Pancreas (tissue), 10 donors: Measurements from ENCODE around the gene CDH4. TPM values are rescaled to one million over a fixed set of nuclear protein-coding genes. Genes with fewer than 3 reads are reported as not detected.
A peak's percentile ranks its signal among the peaks of the same experiment; 100 is the strongest.
"Not testable (repeated sequence)": the region's sequence is repeated elsewhere in the genome, so short reads cannot be mapped to it uniquely, and the experiment has no call there.

Experiments
- ATAC-seq, 4 donors: fragments of 200-7000 bp; cut with Tn5 transposase; one replicate each; pipeline versions ENCODE4 v1.8.0 to v1.9.1; 2020; ENCODE audit warnings: mild to moderate bottlenecking in 4 of 4, moderate library complexity in 4 of 4
- DNase-seq, 6 donors: peaks; one replicate each; pipeline ENCODE4 v3.0.0-alpha.2; 2020
- FAIRE-seq: peaks from 2 replicates; lab custom pipeline; 2012; peaks lifted over from hg19 to GRCh38; lab: Jason Lieb, UNC
- H3K27ac ChIP-seq, 4 donors: fragments of 200-600 bp; sonication (generic); 1 replicate in 3 of 4; 2 replicates in 1 of 4; pipeline versions ENCODE4 v1.5.0 to v1.8.0; 2020
- H3K27me3 ChIP-seq, 4 donors: fragments of 200-600 bp; one replicate each; pipeline ENCODE4 v1.8.0; 2021
- H3K36me3 ChIP-seq, 3 donors: fragments of 200-600 bp; sonication (generic) in 1 of 3; one replicate each; pipeline versions ENCODE4 v1.5.0 to v1.8.0; 2020 to 2021
- H3K4me1 ChIP-seq, 3 donors: fragments of 200-600 bp; one replicate each; pipeline ENCODE4 v1.8.0; 2021
- H3K4me3 ChIP-seq, 4 donors: fragments of 200-600 bp; sonication (generic) in 2 of 4; one replicate each; pipeline versions ENCODE4 v1.5.0 to v1.8.0; 2020 to 2021
- H3K9me3 ChIP-seq, 4 donors: fragments of 200-600 bp; one replicate each; pipeline ENCODE4 v1.8.0; 2021
- CTCF ChIP-seq, 4 donors: fragments of 200-600 bp; sonication (generic) in 3 of 4; IDR thresholded peaks; one replicate each; pipeline versions ENCODE4 v1.5.0 to v1.8.0; 2021; ENCODE audit warnings: antibody characterized with exemption in 4 of 4
- WGBS, 2 donors: extraction: QIAGEN DNeasy Blood & Tissue Kit; methylation state at CpG; one replicate each; pipeline ENCODE4 v1.1.7; 2013; 5-methylcytosine and 5-hydroxymethylcytosine counted together
- intact Hi-C, 3 donors: fragments of 100-400 bp; cut with DNase I; formaldehyde crosslinking; loops; one replicate each; pipeline versions ENCODE4 v1.11.1 to v1.14.2; 2022
- polyA plus RNA-seq, 2 donors: library from polyadenylated mRNA; stranded (reverse); fragments of 200-250 nt; gene quantifications; one replicate each; pipeline ENCODE4 v1.2.3, GENCODE V29; 2013
- total RNA-seq, 6 donors: library from RNA; stranded (reverse); fragmentation: NEBNext Ultra II Directional in 4 of 6; extraction: Animal tissue kit (Norgen Biotek cat#: 25700) in 4 of 6; gene quantifications; one replicate each; pipeline versions ENCODE4 v1.2.1 to v1.2.4, GENCODE V29; 2021 to 2023
- donor health status: healthy with polysubstance abuse.
- donor health status: DM: no; HTN: no; CAD: no; lungs with moderate emphysema.
- donor health status: DM: no; HTN: no; CAD: no.
- donor health status: control.
- donor health status: control.
- donor health status: Bipolar disorder and iron deficiency.
- donor health status: DM: yes; HTN: yes; CAD: no.
- donor health status: DM: no; HTN: no; CAD: no.
- donor health status: DM: no; HTN: no; CAD: no.
- donor health status: DM: yes; HTN: yes; CAD: no.

The CDH4 gene
- total and polyA plus RNA-seq, 8 donors: 0.04 to 1.4 (median 0.27) TPM

DNA sequence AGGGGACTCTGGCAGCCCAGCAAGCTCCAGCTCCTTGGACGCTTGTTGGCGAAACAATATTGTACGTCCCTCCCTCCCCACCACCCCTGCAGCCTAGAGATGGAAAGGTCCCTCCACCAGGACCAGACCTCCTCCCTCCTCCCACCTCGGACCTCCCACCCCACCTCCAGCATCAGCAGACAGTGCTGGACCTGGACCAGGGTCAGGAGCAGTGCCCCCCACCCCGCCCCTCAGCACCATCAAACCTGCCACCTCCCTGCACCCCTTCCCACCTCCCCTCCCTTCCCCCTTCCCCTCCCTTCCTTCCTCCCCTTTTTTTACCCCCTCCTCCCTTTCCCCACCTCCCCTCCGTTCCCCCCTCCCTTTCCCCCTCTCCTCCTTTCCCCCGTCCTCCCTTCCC lies 715.2 kb downstream of the CDH4 start:
- intact Hi-C loops: no loop called here
- no peak overlapping the region for H3K27ac ChIP-seq
- ATAC-seq (no peak), FAIRE-seq (no peak), DNase-seq (peak in 1 of 6 donors; percentile 47)
- no peaks in the 10 kb centered on the region for H3K36me3 ChIP-seq
- H3K27me3 ChIP-seq: no peaks in the 10 kb centered on the region
- no peak overlapping the region for H3K4me3 ChIP-seq
- WGBS, 2 donors: 70 to 81% methylated on average over 4 to 7 of the region's 7 CpGs
- TF ChIP-seq CTCF (IDR thresholded peaks at IDR 0.05): no peak
- H3K9me3 ChIP-seq: no peaks in the 10 kb centered on the region
- H3K4me1 ChIP-seq: no peaks in the 10 kb centered on the region

GRCh38 chr20:61968036-61968810 lies 716.2 kb downstream of the CDH4 start:
- DNase-seq: peak in 1 of 6 donors; percentile 30
- 80 to 86% methylated on average over 22 of the region's 22 CpGs for WGBS, 2 donors
- Histone ChIP-seq H3K27me3 (no peaks in the 10 kb centered on the region), H3K4me1 (no peaks in the 10 kb centered on the region), H3K4me3 (no peak overlapping the region), H3K27ac (no peak overlapping the region), H3K9me3 (no peaks in the 10 kb centered on the region), H3K36me3 (peaks cover 0 to 6% (median 0%) of the 10 kb centered on the region in 3 donors)
- no peak for ATAC-seq
- FAIRE-seq: no peak
- intact Hi-C loops: no loop called here
- TF ChIP-seq CTCF (IDR thresholded peaks at IDR 0.05): no peak

GRCh38 chr20:61968932-61969331 lies 716.9 kb downstream of the CDH4 start:
- no peaks in the 10 kb centered on the region for H3K4me1 ChIP-seq
- H3K4me3 ChIP-seq: no peak overlapping the region
- DNase-seq: peak in 1 of 6 donors; percentile 25
- no peak for FAIRE-seq
- peaks cover 0 to 10% (median 1%) of the 10 kb centered on the region in 3 donors for H3K36me3 ChIP-seq
- intact Hi-C loops: no loop called here
- no peak for TF ChIP-seq CTCF (IDR thresholded peaks at IDR 0.05)
- H3K27ac ChIP-seq: no peak overlapping the region
- no peak for ATAC-seq
- no peaks in the 10 kb centered on the region for H3K27me3 ChIP-seq
- H3K9me3 ChIP-seq: no peaks in the 10 kb centered on the region
- WGBS, 2 donors: 84 to 90% methylated on average over 11 of the region's 11 CpGs

DNA sequence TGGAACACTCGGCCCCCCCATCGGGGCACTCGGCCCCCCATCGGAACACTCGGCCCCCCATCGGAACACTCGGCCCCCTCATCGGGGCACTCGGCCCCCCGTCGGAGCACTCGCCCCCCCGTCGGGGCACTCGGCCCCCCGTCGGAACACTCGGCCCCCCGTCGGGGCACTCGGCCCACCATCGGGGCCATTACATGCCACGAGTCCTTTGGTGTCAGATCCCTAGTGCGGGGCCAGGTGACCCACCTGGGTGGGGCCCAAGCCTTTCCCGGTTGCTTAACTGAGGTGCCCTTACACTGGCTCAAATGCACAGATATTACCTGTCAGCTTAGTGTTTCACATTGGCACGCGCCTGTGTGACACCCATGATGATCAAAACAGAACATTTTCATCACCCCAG lies 717.7 kb downstream of the CDH4 start:
- Histone ChIP-seq H3K27me3 (no peaks in the 10 kb centered on the region), H3K27ac (no peak overlapping the region), H3K36me3 (peaks cover 0 to 16% (median 2%) of the 10 kb centered on the region in 3 donors), H3K4me1 (no peaks in the 10 kb centered on the region), H3K4me3 (no peak overlapping the region), H3K9me3 (no peaks in the 10 kb centered on the region)
- FAIRE-seq (no peak), ATAC-seq (no peak), DNase-seq (peak in 1 of 6 donors; percentile 44)
- intact Hi-C loops: no loop called here
- 83% methylated on average over 27 of the region's 27 CpGs for WGBS, 2 donors
- no peak for TF ChIP-seq CTCF (IDR thresholded peaks at IDR 0.05)

DNA sequence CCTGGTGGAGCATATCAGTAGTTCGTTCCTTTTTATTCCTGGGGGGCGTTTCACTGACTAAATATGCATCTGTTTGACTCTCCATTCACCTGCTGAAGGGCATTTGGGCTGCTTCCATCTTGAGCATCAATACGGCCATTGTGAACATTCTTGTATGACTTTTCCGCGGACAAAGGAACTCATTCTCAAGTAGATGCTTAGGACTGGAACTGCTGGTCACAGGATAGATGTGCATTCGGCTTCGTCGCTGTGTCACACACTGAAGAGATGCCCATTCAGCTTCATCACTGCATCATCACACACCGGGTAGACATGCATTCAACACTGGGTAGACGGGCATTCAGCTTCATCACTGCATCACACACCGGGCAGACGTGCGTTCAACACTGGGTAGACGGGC lies 718.3 kb downstream of the CDH4 start:
- FAIRE-seq (no peak), DNase-seq (no peak), ATAC-seq (no peak)
- WGBS, 2 donors: 90 to 95% methylated on average over 14 of the region's 14 CpGs
- no peaks in the 10 kb centered on the region for H3K27me3 ChIP-seq
- no peaks in the 10 kb centered on the region for H3K4me1 ChIP-seq
- intact Hi-C loops: no loop called here
- no peak for TF ChIP-seq CTCF (IDR thresholded peaks at IDR 0.05)
- no peak overlapping the region for H3K27ac ChIP-seq
- H3K36me3 ChIP-seq: peaks cover 0 to 16% (median 2%) of the 10 kb centered on the region in 3 donors
- H3K4me3 ChIP-seq: no peak overlapping the region
- H3K9me3 ChIP-seq: no peaks in the 10 kb centered on the region

DNA sequence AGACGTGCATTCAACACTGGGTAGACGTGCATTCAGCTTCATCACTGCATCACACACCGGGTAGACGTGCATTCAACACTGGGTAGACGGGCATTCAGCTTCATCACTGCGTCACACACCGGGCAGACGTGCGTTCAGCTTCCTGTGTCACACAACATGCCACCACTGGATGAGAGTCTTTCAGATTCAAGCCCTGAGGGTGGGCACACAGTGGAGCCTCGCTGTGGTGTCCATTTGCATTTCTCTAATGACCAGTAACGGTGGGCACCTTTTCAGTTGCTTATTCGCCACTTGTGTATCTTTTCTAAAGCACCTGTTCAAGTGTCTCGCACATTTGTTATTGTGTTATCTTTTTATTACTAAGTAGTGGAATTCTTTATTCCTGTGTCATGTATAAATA lies 719.5 kb downstream of the CDH4 start:
- WGBS, 2 donors: 97 to 99% methylated on average over 11 to 13 of the region's 13 CpGs
- DNase-seq: not testable (repeated sequence)

More for the DNA sequence above, 719.5 kb downstream of the CDH4 start:
- H3K9me3 ChIP-seq, H3K27me3 ChIP-seq, FAIRE-seq, ATAC-seq, H3K27ac ChIP-seq, H3K4me1 ChIP-seq, intact Hi-C loops, H3K4me3 ChIP-seq: not testable (repeated sequence)
- peaks cover 0 to 21% (median 5%) of the 10 kb centered on the region in 3 donors for H3K36me3 ChIP-seq
